ENCODE measurements around the gene PCNX2. TPM values are rescaled to one million over a fixed set of nuclear protein-coding genes. Genes with fewer than 3 reads are reported as not detected.
A peak's percentile ranks its signal among the peaks of the same experiment; 100 is the strongest.

PCNX2 gene
- total RNA-seq, 1 experiment from 2014 or later, result 15.0 TPM

- no TSS peak for BruUV-seq (replicated peaks)
- peaks cover 14% of the 10 kb centered on the region for H3K36me3 Mint-ChIP-seq (ENCODE audit: insufficient read depth, unreplicated experiment)
- peak overlapping the region; percentile 91 for H3K27ac Mint-ChIP-seq (ENCODE audit: unreplicated experiment)
- no peaks in the 10 kb centered on the region for H3K27me3 Mint-ChIP-seq (ENCODE audit: insufficient read depth, unreplicated experiment)
- peak; percentile 15 to 38 for DNase-seq
- H3K4me3 Mint-ChIP-seq (ENCODE audit: unreplicated experiment), result peak overlapping the region; percentile 95
- no peaks in the 10 kb centered on the region for H3K36me3 ChIP-seq (ENCODE audit: control insufficient read depth, insufficient read depth, low read length)
- TF ChIP-seq CTCF (IDR thresholded peaks at IDR 0.05; ENCODE audit: insufficient read depth in 1 of 2, low read depth in 1 of 2, low read length in 1 of 2, severe bottlenecking in 1 of 2, unreplicated experiment in 1 of 2), result no peak
- no peaks in the 10 kb centered on the region for H3K27me3 ChIP-seq (replicated peaks; ENCODE audit: control insufficient read depth, insufficient read depth, low read length)
- ChIA-PET CTCF (interaction anchor here (0.5 kb wide), 1 partner anchor 58 kb away, joined by 3 read pairs; no protein-coding TSS in a partner anchor), POLR2A (no interaction called here)
- no peaks in the 10 kb centered on the region for H3K9me3 Mint-ChIP-seq (ENCODE audit: unreplicated experiment)
- peaks cover 20% of the 10 kb centered on the region for H3K4me1 Mint-ChIP-seq (ENCODE audit: low read depth, unreplicated experiment)
- H3K4me1 ChIP-seq, result peaks cover 8% of the 10 kb centered on the region; the same call in 1 of the 2 replicates
- no peaks in the 10 kb centered on the region for H3K9me3 ChIP-seq
- peak overlapping the region; percentile 97 for H3K4me3 ChIP-seq (ENCODE audit: low read depth, low read length)
- intact Hi-C loops (cut with micrococcal nuclease; ENCODE audit: unreplicated experiment), result loop anchor here (2.0 to 5.0 kb wide), 4 partner anchors 48 to 120 kb away; no protein-coding TSS in a partner anchor
Observed at GRCh38 chr1:232951180-232951579, 344.3 kb downstream of the PCNX2 start.

DNA sequence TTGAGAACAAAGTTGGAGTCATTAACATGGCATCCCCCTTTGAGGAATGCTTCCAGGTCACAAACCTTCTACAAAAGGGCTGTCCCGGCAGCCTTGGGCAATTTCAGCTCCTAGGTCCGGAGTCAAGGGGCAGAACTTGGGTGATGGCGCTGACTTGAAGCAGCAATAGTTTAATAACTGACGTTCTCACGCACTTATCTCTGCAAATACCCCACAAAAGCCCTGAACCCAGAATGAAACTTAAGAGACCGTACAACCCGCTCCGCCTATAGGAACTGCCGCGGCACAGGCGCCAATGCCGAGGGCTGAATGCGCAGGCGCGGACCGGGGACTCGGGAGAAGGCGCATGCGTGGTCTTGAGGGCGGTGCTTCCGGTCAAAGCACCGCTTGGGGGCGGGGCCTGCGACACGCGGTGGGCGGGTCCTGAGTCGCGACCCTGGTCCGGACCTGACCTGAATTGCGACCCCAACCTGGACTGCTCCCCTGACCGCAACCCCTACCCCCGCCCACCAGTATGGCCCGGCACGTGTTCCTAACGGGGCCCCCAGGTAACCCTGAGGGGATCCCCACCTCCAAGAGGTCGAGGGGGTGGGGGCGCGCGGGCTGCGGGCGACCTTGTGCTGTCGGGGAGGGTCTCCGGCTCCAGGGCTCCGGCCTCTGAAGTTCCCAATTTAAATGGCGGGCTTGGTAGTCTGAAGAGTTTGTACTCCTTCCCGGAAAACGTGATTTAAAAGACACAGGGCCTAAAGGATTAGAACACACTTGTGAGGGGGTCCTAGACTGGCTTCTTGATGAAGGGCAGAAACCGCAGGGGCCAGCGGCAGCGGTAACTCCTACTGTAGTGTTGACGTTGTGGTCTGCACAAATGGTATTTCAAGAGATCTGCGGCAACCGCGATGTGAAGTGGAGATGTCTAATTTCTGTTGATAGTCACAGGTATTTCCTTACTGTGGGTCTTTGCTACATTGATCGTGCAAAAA is 345.0 kb downstream of the PCNX2 start, which contains the start of gene NTPCR:
TSS of gene NTPCR (plus strand) at position 415 of the 980 bp plus-strand sequence. CDS start at position 515, 100 bp downstream.
- H3K4me1 Mint-ChIP-seq (ENCODE audit: low read depth, unreplicated experiment), result peaks cover 20% of the 10 kb centered on the region
- peaks cover 14% of the 10 kb centered on the region for H3K36me3 Mint-ChIP-seq (ENCODE audit: insufficient read depth, unreplicated experiment)
- H3K27ac Mint-ChIP-seq (ENCODE audit: unreplicated experiment), result peak within 1 kb of the TSS; percentile 91
- Histone ChIP-seq H3K27me3 (replicated peaks; ENCODE audit: control insufficient read depth, insufficient read depth, low read length) (no peaks in the 10 kb centered on the region), H3K4me1 (peaks cover 8% of the 10 kb centered on the region; the same call in 1 of the 2 replicates), H3K4me3 (ENCODE audit: low read depth, low read length) (peak within 1 kb of the TSS; percentile 97), H3K36me3 (ENCODE audit: control insufficient read depth, insufficient read depth, low read length) (no peaks in the 10 kb centered on the region), H3K9me3 (no peaks in the 10 kb centered on the region)
- no TSS peak for BruUV-seq (replicated peaks)
- peak within 1 kb of the TSS; percentile 95 for H3K4me3 Mint-ChIP-seq (ENCODE audit: unreplicated experiment)
- no peaks in the 10 kb centered on the region for H3K27me3 Mint-ChIP-seq (ENCODE audit: insufficient read depth, unreplicated experiment)
- POLR2A ChIA-PET, result no interaction called here
- no peak for TF ChIP-seq CTCF (IDR thresholded peaks at IDR 0.05; ENCODE audit: insufficient read depth in 1 of 2, low read depth in 1 of 2, low read length in 1 of 2, severe bottlenecking in 1 of 2, unreplicated experiment in 1 of 2)
- CTCF ChIA-PET, result interaction anchor here (0.5 kb wide), 1 partner anchor 58 kb away, joined by 3 read pairs; no protein-coding TSS in a partner anchor
- H3K9me3 Mint-ChIP-seq (ENCODE audit: unreplicated experiment), result no peaks in the 10 kb centered on the region
- intact Hi-C loops (cut with micrococcal nuclease; ENCODE audit: unreplicated experiment), result loop anchor here (1.0 to 5.0 kb wide), 5 partner anchors 48 to 291 kb away; no protein-coding TSS in a partner anchor
- DNase-seq, result peak; percentile 93 to 97

GRCh38 chr1:232949636-232950196 is 345.8 kb downstream of the PCNX2 start:
- Mint-ChIP-seq H3K4me3 (ENCODE audit: unreplicated experiment) (peak overlapping the region; percentile 95), H3K27me3 (ENCODE audit: insufficient read depth, unreplicated experiment) (no peaks in the 10 kb centered on the region), H3K36me3 (ENCODE audit: insufficient read depth, unreplicated experiment) (peaks cover 14% of the 10 kb centered on the region), H3K9me3 (ENCODE audit: unreplicated experiment) (no peaks in the 10 kb centered on the region), H3K4me1 (ENCODE audit: low read depth, unreplicated experiment) (peaks cover 20% of the 10 kb centered on the region), H3K27ac (ENCODE audit: unreplicated experiment) (peak overlapping the region; percentile 91)
- Histone ChIP-seq H3K9me3 (no peaks in the 10 kb centered on the region), H3K36me3 (ENCODE audit: control insufficient read depth, insufficient read depth, low read length) (no peaks in the 10 kb centered on the region), H3K4me1 (peaks cover 8% of the 10 kb centered on the region; the same call in 1 of the 2 replicates), H3K4me3 (ENCODE audit: low read depth, low read length) (peak overlapping the region; percentile 97), H3K27me3 (replicated peaks; ENCODE audit: control insufficient read depth, insufficient read depth, low read length) (no peaks in the 10 kb centered on the region)
- DNase-seq, result no peak
- no peak for TF ChIP-seq CTCF (IDR thresholded peaks at IDR 0.05; ENCODE audit: insufficient read depth in 1 of 2, low read depth in 1 of 2, low read length in 1 of 2, severe bottlenecking in 1 of 2, unreplicated experiment in 1 of 2)
- TSS peak; percentile 96 for BruUV-seq (replicated peaks)
- ChIA-PET POLR2A (no interaction called here), CTCF (no interaction called here)
- intact Hi-C loops (cut with micrococcal nuclease; ENCODE audit: unreplicated experiment), result loop anchor here (1.0 to 5.0 kb wide), 5 partner anchors 47 to 292 kb away; no protein-coding TSS in a partner anchor
